HepG2 (cell line): ENCODE data around the gene PARP2. TPM values are rescaled to one million over a fixed set of nuclear protein-coding genes. Genes with fewer than 3 reads are reported as not detected.

Experiments
- ARNT2 ChIP-seq: sonication (generic); formaldehyde crosslinking; IDR thresholded peaks from 2 replicates; pipeline ENCODE4 v1.8.0; 2022; ENCODE audit warnings: mild to moderate bottlenecking, low read depth, missing genetic modification reagents, moderate library complexity
- ATM ChIP-seq: fragments of 450-650 bp; IDR thresholded peaks from 2 replicates; pipeline ENCODE4 v1.7.1; 2017; ENCODE audit warnings: mild to moderate bottlenecking, borderline replicate concordance
- CEBPG ChIP-seq: IDR thresholded peaks from 2 replicates; pipeline ENCODE4 v1.6.1; 2016
- HOXA5 ChIP-seq: sonication (generic); formaldehyde crosslinking; IDR thresholded peaks from 2 replicates; pipeline ENCODE4 v1.4.0; 2020; ENCODE audit warnings: missing genetic modification reagents
- JUN ChIP-seq: sonication (generic); formaldehyde crosslinking; IDR thresholded peaks from 2 replicates; pipeline ENCODE4 v1.4.0; 2020; ENCODE audit warnings: mild to moderate bottlenecking, missing genetic modification reagents
- MEF2D ChIP-seq: sonication (generic); formaldehyde crosslinking; IDR thresholded peaks from 2 replicates; pipeline ENCODE4 v1.5.1; 2020; ENCODE audit warnings: mild to moderate bottlenecking, missing genetic modification reagents
- MTF2 ChIP-seq: sonication (generic); formaldehyde crosslinking; IDR thresholded peaks from 2 replicates; pipeline ENCODE4 v1.5.0; 2020; ENCODE audit warnings: missing genetic modification reagents, borderline replicate concordance
- PLRG1 ChIP-seq: fragments of 450-650 bp; conservative IDR thresholded peaks from 2 replicates; pipeline ENCODE4 v1.6.1; 2016
- POGZ ChIP-seq: sonication (generic); formaldehyde crosslinking; IDR thresholded peaks from 2 replicates; pipeline ENCODE4 v1.4.0; 2020; ENCODE audit warnings: mild to moderate bottlenecking, missing genetic modification reagents
- POLR2G ChIP-seq: fragments of 200-400 bp; formaldehyde crosslinking; IDR thresholded peaks from 2 replicates; pipeline ENCODE4 v1.6.1; 2018; ENCODE audit warnings: mild to moderate bottlenecking, low read depth, low read length, moderate library complexity
- SIX1 ChIP-seq: sonication (generic); formaldehyde crosslinking; IDR thresholded peaks from 2 replicates; pipeline ENCODE4 v1.4.0; 2020; ENCODE audit warnings: missing genetic modification reagents, borderline replicate concordance
- SIX4 ChIP-seq: sonication (generic); formaldehyde crosslinking; IDR thresholded peaks from 2 replicates; pipeline ENCODE4 v1.4.0; 2020; ENCODE audit warnings: missing genetic modification reagents
- SRSF9 ChIP-seq: fragments of 200-400 bp; formaldehyde crosslinking; IDR thresholded peaks from 2 replicates; pipeline ENCODE4 v1.6.1; 2018; ENCODE audit warnings: borderline replicate concordance, mild to moderate bottlenecking, low read depth, low read length; ENCODE audit not compliant: insufficient read depth, poor library complexity, severe bottlenecking
- ZIK1 ChIP-seq: sonication (generic); formaldehyde crosslinking; IDR thresholded peaks from 2 replicates; pipeline ENCODE4 v1.5.0; 2020; ENCODE audit warnings: mild to moderate bottlenecking, low read depth, missing genetic modification reagents, borderline replicate concordance
- ZNF234 ChIP-seq: sonication (generic); formaldehyde crosslinking; conservative IDR thresholded peaks from 2 replicates; pipeline ENCODE4 v1.5.1; 2020; ENCODE audit warnings: mild to moderate bottlenecking, missing genetic modification reagents
- ZNF282 ChIP-seq: fragments of 450-650 bp; IDR thresholded peaks from 2 replicates; pipeline ENCODE4 v1.6.1; 2018; ENCODE audit not compliant: partially characterized antibody
- ZNF431 ChIP-seq: sonication (generic); formaldehyde crosslinking; IDR thresholded peaks from 2 replicates; pipeline ENCODE4 v1.9.0; 2022; ENCODE audit warnings: missing genetic modification reagents, low read depth, mild to moderate bottlenecking, borderline replicate concordance
- ZNF468 ChIP-seq: sonication (generic); formaldehyde crosslinking; IDR thresholded peaks from 2 replicates; pipeline ENCODE4 v1.8.0; 2022; ENCODE audit warnings: mild to moderate bottlenecking, moderate library complexity, missing genetic modification reagents
- ZNF660 ChIP-seq: sonication (generic); formaldehyde crosslinking; IDR thresholded peaks from 2 replicates; pipeline ENCODE4 v1.5.1; 2020; ENCODE audit warnings: mild to moderate bottlenecking, low read depth, missing genetic modification reagents, borderline replicate concordance
- ZNF672 ChIP-seq: sonication (generic); formaldehyde crosslinking; IDR thresholded peaks from 2 replicates; pipeline ENCODE4 v1.8.1; 2022; ENCODE audit warnings: missing genetic modification reagents
- ZNF766 ChIP-seq: sonication (generic); formaldehyde crosslinking; IDR thresholded peaks from 2 replicates; pipeline ENCODE4 v1.5.0; 2020; ENCODE audit warnings: missing genetic modification reagents, borderline replicate concordance
- ZNF773 ChIP-seq: sonication (generic); formaldehyde crosslinking; IDR thresholded peaks from 2 replicates; pipeline ENCODE4 v1.4.0; 2020; ENCODE audit warnings: missing genetic modification reagents, borderline replicate concordance
- polyA plus RNA-seq, 8 experiments: library from polyadenylated mRNA; depleted of rRNA in 3 of 8; stranded (reverse) in 7 of 8; unstranded in 1 of 8; fragments of >200 nt; fragmentation: Illumina TruSeq in 4 of 8; extraction: Trizol in 4 of 8; gene quantifications; 2 replicates each; pipeline versions ENCODE4 v1.2.1 to v1.2.3, GENCODE V29; 2011 to 2016; ENCODE audit warnings: low read depth in 4 of 8, missing spikeins in 1 of 8, mixed read lengths in 1 of 8; ENCODE audit not compliant: insufficient read depth in 1 of 8
- total RNA-seq, 5 experiments: library from RNA; depleted of rRNA; stranded (reverse); fragments of >200 nt; fragmentation: Illumina TruSeq; extraction: Trizol; gene quantifications; 2 replicates each; pipeline ENCODE4 v1.2.3, GENCODE V29; 2016; ENCODE audit warnings: low read depth in 1 of 5
- TF ChIP-seq, protein P1 (sequence below): sonication (generic); formaldehyde crosslinking; IDR thresholded peaks from 2 replicates; pipeline ENCODE4 v1.5.0; 2020; ENCODE audit warnings: mild to moderate bottlenecking, missing genetic modification reagents
- TF ChIP-seq, protein P2 (sequence below): sonication (generic); formaldehyde crosslinking; IDR thresholded peaks from 2 replicates; pipeline ENCODE4 v1.4.0; 2020; ENCODE audit warnings: mild to moderate bottlenecking, missing genetic modification reagents
- TF ChIP-seq, protein P3 (sequence below): sonication (generic); formaldehyde crosslinking; IDR thresholded peaks from 2 replicates; pipeline ENCODE4 v1.4.0; 2020; ENCODE audit warnings: mild to moderate bottlenecking, missing genetic modification reagents
- TF ChIP-seq, protein P4 (sequence below): sonication (generic); formaldehyde crosslinking; IDR thresholded peaks from 2 replicates; pipeline ENCODE4 v1.8.1; 2023; ENCODE audit warnings: mild to moderate bottlenecking, inconsistent platforms, moderate library complexity, missing genetic modification reagents, borderline replicate concordance

PARP2 gene
- total and polyA plus RNA-seq, 2 of the 13 experiments (the other 11 are each of a cell fraction or from before 2014, with no cell fraction given) = 37.3 to 38.4 TPM

DNA sequence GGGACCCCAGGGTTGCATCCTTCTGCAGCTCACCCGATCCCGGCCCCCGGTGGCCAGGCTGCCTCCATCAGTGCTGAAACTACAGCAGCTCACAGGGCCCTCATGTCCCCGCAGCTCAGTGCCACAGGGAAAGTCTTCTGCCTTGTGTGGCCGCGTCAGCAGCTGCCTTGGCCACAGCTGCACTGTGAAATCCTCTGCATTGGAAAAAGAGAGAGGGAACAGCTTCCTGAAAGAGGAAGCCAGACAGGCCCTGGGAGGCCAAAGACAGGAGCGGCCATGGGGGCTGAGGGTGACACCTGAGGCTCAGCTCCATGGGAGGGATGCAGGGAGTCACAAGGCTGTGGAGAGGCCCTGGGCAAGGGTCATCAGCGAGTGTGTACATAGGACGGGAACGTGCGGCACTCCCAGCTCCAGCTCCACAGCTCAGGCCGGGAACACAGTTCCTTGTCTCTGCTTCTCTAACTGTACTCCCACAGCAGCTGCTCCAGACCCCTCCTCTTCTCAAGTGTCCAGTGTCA lies 32.7 kb downstream of the PARP2 start (continued):
- TF ChIP-seq ZNF766 (CRISPR knock-in tag) = no peak
- TF ChIP-seq POLR2G = no peak; the same call in 1 of the 2 replicates
- TF ChIP-seq CEBPG (CRISPR knock-in tag) = 0 out of 2 replicates have a peak, but pooled peaks have one; percentile 35
- no peak for TF ChIP-seq POGZ (CRISPR knock-in tag)
- TF ChIP-seq PLRG1 = no peak
- TF ChIP-seq JUN = no peak
- TF ChIP-seq SRSF9 = no peak
- TF ChIP-seq ZIK1 (CRISPR knock-in tag) = 0 out of 2 replicates have a peak, but pooled peaks have one; percentile 54
- TF ChIP-seq SIX1 (CRISPR knock-in tag) = no peak
- TF ChIP-seq ZNF282 = no peak
- no peak for TF ChIP-seq ZNF431 (CRISPR knock-in tag)
- TF ChIP-seq, protein P1, sequence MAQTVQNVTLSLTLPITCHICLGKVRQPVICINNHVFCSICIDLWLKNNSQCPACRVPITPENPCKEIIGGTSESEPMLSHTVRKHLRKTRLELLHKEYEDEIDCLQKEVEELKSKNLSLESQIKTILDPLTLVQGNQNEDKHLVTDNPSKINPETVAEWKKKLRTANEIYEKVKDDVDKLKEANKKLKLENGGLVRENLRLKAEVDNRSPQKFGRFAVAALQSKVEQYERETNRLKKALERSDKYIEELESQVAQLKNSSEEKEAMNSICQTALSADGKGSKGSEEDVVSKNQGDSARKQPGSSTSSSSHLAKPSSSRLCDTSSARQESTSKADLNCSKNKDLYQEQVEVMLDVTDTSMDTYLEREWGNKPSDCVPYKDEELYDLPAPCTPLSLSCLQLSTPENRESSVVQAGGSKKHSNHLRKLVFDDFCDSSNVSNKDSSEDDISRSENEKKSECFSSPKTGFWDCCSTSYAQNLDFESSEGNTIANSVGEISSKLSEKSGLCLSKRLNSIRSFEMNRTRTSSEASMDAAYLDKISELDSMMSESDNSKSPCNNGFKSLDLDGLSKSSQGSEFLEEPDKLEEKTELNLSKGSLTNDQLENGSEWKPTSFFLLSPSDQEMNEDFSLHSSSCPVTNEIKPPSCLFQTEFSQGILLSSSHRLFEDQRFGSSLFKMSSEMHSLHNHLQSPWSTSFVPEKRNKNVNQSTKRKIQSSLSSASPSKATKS (CRISPR knock-in tag) = no peak
- no peak for TF ChIP-seq MTF2 (CRISPR knock-in tag)
- no peak for TF ChIP-seq ZNF468 (CRISPR knock-in tag)
- TF ChIP-seq, protein P2, sequence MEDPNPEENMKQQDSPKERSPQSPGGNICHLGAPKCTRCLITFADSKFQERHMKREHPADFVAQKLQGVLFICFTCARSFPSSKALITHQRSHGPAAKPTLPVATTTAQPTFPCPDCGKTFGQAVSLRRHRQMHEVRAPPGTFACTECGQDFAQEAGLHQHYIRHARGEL (CRISPR knock-in tag) = no peak
- TF ChIP-seq, protein P3, sequence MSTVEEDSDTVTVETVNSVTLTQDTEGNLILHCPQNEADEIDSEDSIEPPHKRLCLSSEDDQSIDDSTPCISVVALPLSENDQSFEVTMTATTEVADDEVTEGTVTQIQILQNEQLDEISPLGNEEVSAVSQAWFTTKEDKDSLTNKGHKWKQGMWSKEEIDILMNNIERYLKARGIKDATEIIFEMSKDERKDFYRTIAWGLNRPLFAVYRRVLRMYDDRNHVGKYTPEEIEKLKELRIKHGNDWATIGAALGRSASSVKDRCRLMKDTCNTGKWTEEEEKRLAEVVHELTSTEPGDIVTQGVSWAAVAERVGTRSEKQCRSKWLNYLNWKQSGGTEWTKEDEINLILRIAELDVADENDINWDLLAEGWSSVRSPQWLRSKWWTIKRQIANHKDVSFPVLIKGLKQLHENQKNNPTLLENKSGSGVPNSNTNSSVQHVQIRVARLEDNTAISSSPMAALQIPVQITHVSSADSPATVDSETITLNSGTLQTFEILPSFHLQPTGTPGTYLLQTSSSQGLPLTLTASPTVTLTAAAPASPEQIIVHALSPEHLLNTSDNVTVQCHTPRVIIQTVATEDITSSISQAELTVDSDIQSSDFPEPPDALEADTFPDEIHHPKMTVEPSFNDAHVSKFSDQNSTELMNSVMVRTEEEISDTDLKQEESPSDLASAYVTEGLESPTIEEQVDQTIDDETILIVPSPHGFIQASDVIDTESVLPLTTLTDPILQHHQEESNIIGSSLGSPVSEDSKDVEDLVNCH (CRISPR knock-in tag) = no peak
- no peak for TF ChIP-seq HOXA5 (CRISPR knock-in tag)
- no peak for TF ChIP-seq ATM
- TF ChIP-seq ZNF660 (CRISPR knock-in tag) = no peak
- 0 out of 2 replicates have a peak, but pooled peaks have one; percentile 31 for TF ChIP-seq SIX4 (CRISPR knock-in tag)
- TF ChIP-seq, protein P4, sequence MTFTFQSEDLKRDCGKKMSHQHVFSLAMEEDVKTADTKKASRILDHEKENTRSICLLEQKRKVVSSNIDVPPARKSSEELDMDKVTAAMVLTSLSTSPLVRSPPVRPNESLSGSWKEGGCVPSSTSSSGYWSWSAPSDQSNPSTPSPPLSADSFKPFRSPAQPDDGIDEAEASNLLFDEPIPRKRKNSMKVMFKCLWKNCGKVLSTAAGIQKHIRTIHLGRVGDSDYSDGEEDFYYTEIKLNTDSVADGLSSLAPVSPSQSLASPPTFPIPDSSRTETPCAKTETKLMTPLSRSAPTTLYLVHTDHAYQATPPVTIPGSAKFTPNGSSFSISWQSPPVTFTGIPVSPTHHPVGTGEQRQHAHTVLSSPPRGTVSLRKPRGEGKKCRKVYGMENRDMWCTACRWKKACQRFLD (CRISPR knock-in tag) = no peak
- no peak for TF ChIP-seq ARNT2 (CRISPR knock-in tag)
- TF ChIP-seq ZNF773 = no peak
- no peak for TF ChIP-seq ZNF672 (CRISPR knock-in tag)
- TF ChIP-seq MEF2D = peak; percentile 62; the same call in 1 of the 2 replicates
- TF ChIP-seq ZNF234 (CRISPR knock-in tag) = no peak
